NCI-H2227 treated with DMSO at 0.1 percent for 48 hours (cell line): Measurements from ENCODE around the gene CWC22.
"Not testable (repeated sequence)": the region's sequence is repeated elsewhere in the genome, so short reads cannot be mapped to it uniquely, and the experiment has no call there.

ENCODE experiments used
- DNase-seq: peaks from one replicate; lab custom pipeline; 2025; lab: John Stamatoyannopoulos, UW

Gene CWC22

DNA sequence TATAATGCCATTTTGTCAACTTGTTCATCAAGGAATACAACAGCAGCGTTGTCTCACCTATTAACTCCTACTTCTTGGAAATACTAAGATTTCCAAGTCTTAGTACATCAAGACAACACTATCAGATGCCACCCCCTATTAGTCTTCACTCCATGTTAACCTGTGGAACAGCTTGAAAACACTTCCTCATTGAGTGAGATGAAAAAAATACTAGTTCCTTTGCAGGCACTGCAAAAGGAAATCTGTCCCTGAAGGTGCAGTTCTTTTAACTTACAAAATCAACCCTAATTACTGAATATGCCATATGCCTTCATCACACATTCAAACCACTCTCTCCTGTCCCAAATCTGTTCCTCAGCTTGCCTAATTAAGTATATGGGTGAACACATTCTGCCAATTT lies 4.0 kb downstream of the CWC22 start:
- no peak for DNase-seq

GRCh38 chr2:180002198-180002770 lies 4.8 kb downstream of the CWC22 start:
- no peak for DNase-seq

DNA sequence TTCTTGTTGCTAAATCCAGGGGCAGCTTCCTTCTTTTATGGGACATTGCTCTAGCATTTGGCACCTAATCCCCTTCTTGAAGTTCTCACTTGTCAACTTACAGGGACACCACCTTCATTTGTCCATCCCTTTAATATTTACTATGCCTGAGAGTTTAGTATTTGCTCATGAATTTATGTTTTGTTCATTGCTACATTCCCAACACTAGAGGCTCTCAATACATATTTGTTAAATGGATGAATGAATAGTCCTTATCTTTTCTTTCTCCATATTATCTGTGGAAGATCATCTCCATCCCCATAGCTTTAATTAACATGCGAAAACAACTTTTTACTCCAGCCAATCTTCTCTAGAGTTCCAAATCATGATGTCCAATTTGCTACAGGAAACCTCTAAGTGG lies 5.4 kb downstream of the CWC22 start:
- DNase-seq, result no peak

DNA sequence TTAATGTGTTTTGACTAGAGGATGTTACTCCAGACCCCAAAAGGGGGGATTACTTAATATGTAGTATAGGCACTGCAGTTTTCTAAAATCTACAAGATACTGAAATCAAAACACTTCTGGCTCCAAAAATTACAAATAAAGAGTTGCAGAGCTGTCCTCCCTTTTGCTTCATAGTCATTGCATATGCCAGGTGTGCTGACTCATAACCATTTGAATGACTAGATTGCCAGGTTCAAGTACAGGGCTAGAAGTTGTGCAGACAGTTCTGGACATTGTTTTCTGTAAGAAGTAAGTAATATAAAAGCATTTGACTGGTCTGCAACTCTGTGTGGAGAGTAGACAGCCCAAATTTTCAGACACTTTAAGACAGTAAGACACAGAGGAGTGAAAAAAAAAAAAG lies 6.7 kb downstream of the CWC22 start:
- no peak for DNase-seq

GRCh38 chr2:179999000-179999399 lies 8.1 kb downstream of the CWC22 start:
- DNase-seq, result no peak

GRCh38 chr2:179995741-179996515 lies 11.2 kb downstream of the CWC22 start:
- no peak for DNase-seq

- no peak for DNase-seq
Observed at GRCh38 chr2:179991344-179991743, 15.8 kb downstream of the CWC22 start.

DNA sequence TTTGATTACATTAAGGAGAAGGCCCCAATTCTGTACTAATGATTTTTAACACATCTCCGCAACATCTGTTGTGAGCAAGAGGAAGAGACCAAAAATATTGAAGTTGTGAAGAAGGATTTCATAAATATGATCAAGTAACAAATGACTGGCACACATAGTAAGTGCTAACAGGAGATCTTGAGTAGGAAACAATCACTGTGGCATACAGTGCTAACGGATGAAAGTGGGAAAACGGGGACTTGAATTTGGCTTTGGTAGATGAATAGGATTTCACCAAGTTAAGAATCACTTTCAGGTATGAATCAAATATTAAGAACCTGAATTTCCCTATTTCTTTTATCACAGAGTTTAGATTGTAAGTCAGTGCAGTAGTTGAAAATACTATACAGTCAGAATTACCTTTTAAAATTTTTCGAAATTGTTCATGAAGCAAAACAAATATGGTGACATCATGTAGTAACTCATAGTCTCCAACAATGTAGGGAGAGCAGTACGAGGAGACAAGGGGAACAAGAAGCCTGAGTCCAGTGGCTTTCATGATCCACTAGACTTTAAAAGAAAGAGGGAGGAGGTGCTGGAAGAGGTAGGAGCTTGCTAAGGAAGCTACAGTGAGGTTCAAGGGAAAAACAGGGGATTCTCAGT lies 16.3 kb downstream of the CWC22 start:
- no peak for DNase-seq

DNA sequence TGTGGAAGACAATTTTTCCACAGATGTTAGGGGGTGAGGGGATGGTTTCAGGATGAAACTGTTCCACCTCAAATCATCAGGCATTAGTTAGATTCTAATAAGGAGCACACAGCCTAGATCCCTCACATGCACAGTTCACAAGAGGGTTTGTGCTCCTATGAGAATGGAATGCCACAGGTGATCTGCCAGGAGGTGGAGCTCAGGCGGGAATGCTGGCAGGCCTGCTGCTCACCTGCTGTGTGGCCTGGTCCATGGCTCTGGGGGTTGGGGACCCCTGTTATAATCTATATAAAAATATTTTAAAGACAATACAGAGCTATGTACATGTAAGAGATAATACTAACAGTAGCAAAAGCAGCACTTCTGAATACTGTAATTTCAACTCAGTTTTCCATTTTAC lies 19.2 kb downstream of the CWC22 start:
- no peak for DNase-seq

DNA sequence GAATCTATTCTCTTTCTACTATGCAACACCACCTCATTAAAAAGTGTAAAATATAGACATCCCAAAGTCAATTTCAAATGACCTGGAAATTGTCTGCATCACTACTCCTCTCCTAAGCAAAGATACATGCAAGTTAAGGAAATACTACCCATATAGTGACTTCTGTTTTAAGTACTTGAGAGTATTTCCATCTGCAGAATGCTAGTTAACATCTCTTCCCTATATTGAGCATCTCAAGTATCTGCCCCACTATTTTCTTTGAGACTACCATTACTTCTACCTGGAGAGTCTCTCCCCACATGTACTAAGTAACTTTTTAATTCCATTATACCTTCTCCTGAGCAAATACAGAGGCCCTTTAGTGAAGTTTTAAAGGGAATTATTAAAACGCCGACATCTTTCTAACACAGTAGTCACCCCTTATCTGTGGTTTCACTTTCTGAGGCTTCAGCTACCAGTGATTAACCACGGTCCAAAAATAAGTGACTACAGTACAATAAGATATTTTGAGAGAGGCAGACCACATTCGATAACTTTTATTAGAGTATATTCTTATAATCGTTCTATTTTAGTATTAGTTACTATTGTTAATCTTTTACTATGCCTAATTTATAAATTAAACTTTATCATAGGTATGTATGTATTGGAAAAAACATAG lies 21.8 kb downstream of the CWC22 start:
- no peak for DNase-seq

GRCh38 chr2:179983250-179983932 lies 23.7 kb downstream of the CWC22 start:
- no peak for DNase-seq

- DNase-seq, result peak; percentile 78
Observed at GRCh38 chr2:179981085-179981484, 26.0 kb downstream of the CWC22 start.

DNA sequence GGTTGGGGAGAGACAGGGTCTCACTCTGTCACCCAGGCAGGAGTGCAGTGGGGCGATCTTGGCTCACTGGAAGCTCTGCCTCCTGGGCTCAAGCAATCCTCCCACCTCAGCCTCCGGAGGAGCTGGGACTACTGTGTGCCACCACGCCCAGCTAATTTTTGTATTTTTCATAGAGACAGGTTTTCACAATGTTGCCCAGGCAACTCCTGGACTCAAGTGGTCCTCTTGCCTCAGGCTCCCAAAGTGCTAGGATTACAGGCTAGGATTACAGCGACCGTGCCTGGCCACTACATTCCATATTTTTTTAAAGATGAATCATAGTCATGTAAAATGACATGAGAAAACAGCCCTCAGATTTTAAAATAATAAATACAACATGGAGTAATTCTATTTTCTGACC lies 32.3 kb downstream of the CWC22 start:
- DNase-seq, result no peak

GRCh38 chr2:179966778-179967394 lies 40.2 kb downstream of the CWC22 start:
- no peak for DNase-seq

- DNase-seq, result no peak
Observed at GRCh38 chr2:179965291-179966258, 41.5 kb downstream of the CWC22 start.

- no peak for DNase-seq
Observed at GRCh38 chr2:179963626-179964025, 43.5 kb downstream of the CWC22 start.

DNA sequence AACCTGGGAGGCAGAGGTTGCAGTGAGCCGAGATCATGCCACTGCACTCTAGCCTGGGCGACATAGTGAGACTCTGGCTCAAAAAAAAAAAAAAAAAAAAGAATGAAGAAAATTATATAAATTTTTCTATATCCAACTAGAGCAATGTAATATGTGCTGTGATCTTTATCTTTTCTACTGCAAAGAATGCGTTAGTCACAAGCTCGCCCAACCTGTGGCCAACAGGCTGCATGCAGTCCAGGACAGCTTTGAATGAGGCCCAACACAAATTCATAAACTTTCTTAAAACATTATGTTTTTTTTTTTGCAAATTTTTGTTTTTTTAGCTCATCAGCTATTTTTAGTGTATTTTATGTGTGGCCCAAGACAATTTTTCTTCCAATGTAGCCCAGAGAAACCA lies 48.8 kb downstream of the CWC22 start:
- DNase-seq, result not testable (repeated sequence)

DNA sequence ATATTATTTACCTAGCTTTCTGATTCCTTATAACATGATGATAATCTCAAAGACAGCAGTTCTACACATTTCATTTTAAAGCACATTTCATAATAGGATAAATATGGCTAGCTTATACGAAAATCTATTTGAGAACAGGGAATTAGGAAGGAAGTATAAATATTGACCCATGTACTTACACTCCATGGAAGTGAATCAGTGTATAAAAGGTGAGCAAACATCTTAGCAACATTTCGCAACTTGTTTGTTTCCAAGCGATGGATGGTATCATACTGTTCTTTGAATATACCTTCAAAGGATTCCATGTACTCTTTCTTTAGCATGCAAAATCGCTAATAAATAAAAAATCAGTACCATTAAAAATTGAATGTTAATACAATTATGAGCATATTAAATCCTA lies 53.1 kb downstream of the CWC22 start:
- DNase-seq, result no peak

GRCh38 chr2:179953359-179953758 lies 53.7 kb downstream of the CWC22 start:
- DNase-seq, result no peak

- no peak for DNase-seq
Observed at GRCh38 chr2:179952658-179953057, 54.4 kb downstream of the CWC22 start.

- DNase-seq, result no peak
Observed at GRCh38 chr2:179951680-179952079, 55.4 kb downstream of the CWC22 start.
